GM19397 (cell line): ENCODE results near the gene HK2.

ENCODE experiments used
- ATAC-seq: cut with Tn5 transposase; IDR thresholded peaks from one replicate; pipeline ENCODE4 v1.9.1; 2021; ENCODE audit warnings: mild to moderate bottlenecking, moderate library complexity; ENCODE audit not compliant: unreplicated experiment

HK2 gene

DNA sequence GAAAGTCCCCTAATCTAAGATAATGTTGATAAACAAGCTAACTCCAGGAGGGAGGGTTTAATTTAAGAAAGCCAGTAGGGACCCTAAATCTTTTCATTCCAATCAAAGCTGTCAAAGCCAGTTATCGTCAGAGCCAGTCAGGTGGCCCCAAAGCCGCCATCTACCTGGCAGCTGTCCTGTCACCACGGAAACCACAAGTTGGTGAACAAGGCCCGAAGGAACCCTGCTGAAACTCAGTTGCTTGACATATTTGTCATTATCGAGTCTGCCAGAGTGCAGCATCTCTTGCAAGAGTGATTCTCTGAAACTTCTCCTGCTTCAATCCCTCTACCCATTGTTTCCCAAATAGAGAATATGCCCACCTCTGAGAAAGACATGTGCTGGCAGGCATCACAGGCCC is 93.7 kb downstream of the HK2 start:
- ATAC-seq, result no peak

DNA sequence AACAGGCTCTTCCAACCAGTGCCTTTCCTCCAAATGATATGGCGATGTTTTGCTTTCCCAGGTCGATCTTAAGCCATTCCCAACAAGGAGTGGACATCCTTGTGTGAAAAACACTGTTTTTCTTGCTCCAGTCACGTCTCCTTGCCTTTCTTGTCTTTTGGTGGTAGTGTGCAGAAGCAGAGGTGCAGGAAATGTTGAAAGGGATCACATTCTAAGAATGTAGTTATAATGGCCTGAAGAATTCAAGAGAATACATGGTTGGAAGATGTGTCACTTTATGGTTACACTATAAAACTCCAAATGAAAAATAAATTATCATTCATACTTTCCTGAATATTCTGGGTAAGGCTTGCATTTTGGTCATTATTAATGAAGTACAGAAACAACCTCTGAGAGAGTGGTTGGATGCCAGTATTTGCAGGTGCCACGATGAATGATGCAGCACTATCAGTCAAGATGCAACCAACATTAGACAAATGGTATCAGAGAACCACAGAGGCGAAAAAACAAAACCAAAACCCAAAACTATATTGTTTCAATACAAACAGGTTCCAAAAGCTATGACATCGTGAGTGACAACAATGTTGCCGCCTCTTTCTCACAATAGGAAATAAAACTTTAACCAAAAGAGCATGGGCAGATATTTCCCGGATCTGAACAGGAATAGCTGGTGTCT is 97.0 kb downstream of the HK2 start:
- ATAC-seq, result no peak

DNA sequence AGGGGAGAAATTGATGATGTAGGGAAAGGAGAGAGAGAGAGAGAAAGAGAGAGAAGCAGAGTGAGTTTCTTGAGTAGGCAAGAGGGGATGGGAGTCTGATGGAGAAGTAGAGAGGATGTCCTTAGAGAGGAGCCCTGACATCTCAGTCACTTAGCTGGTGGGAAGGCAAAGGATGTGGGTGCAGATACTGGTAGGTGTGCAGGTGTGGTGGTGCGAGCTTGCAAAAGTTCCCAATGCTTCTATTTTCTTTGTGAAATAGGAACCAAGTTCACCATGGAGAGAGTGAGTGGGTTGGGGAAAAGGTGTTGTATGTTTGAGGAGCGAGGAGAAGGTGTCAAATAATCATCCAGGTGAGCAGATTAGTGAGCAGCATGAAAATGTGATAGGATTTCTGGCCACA is 98.0 kb downstream of the HK2 start:
- ATAC-seq, result no peak

DNA sequence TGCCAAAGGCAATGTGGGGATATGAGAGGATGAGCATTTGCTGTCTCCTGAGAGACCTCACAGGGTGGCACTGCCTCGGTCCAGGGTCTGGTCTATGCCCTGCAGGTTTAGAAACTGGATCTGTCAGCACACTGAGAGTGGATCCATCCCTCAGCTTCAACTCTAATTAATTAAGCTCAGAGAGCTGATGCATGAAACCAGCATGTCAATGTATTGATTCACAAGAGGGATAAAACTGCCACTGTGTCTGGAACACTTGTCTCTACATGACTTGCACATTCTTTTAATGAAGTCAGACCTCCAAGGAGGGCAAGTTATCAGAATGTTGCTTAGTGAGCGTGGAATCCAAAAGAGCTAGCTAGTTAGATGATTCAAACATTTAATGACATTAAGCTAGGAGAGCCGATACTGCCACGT is 102.1 kb downstream of the HK2 start:
- ATAC-seq, result no peak

DNA sequence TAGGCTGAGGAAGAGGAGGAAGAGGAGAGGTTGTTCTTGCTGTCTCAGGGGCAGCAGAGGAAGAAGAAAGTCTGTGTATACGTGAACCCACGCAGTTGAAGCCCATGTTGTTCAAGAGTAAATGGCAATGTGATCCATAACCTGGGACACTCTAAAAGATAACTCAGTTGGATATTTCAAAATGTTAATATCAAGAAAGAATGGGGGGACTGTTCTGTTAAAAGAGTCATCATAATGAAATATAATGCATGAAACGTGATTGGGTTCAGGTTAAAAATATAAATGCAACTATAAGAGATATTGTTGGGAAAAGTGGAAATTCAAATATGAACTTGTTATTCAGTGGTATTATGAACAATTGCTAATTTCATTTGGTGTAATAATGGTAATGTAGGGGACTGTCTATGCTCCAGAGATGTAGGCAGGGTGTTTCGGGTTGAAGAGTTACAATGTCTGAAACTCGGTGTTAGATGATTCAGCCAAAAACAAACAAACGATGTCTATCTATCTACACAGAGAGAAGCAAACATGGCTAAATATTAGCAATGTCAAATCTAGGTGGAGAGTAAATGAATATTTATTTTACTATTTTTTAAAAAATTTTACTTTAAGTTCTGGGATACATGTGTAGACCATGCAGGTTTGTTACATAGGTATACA is 103.4 kb downstream of the HK2 start:
- ATAC-seq, result no peak

DNA sequence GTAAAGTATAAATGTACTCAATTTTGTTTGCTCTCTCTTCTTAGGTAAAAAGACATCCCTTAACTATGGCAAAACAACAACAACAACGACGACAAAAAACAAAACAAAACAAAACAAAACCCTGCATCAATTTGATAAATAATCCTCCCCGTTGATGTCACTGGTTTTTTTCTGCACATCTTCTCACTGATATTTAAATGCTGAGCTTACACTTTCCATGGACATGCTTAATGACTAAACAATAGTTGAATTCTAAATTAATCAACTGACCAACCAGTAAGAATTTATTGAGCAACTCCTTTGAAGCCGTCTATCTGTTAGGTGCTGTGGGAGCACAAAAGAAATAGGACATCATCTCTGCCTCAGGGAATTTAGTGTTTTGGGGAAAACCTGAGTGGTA is 104.3 kb downstream of the HK2 start:
- ATAC-seq, result no peak

DNA sequence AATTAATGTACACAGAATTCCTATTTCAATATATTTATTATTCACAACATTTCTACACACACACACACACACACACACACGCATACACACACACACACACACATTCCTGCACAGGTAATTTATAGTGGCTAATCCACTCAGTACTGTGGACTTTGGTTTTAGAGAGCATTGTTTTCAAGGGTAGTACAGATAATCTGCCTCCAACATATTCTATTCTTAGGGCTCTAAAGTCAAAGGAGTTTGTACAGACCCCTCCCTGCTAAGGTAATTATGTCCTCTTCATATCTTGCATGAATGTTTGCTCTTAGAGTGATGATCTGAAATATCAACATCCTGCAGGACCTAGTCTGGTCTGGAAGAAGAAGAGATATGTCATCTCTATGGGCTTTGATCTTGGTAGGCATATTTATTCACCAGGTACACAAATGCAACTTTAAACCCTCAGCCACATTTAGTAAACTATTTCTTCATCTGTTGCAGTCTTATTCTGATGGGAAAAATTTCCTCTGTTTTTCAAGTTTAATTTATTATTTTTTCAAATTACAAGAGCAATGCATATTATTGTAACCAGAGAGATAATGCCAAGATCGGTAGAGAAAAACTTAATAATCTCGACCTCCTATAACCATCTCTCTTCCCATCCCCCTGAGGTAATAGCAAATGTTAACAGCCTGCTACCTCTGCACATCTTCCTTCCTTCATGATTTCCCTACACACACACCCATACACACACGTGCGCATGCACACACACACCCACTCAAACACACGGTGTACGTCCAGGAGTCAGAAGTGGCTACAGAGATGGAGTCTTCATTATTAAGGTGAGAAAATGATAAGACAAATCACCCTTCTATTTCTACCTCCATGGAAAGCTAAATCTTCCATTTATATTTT is 106.2 kb downstream of the HK2 start:
- no peak for ATAC-seq

DNA sequence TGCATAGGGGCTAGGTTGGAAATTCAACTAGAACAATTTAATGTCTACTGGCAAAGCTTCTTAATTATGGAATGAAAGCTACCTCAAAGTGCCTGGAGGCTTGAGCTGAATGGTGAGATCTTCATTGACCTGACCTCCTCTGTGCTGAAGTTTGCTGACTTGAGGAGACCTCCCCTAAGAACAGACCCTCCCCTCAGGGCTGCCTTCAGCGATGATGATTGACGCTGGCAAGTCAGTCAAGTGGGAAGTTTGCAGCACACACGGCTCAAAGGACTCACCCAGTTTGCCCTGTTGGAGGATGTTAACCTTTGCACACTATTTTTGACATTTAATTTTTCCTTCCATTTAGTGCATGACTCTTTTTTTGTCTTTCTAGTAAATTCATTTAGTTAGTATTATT is 107.4 kb downstream of the HK2 start:
- ATAC-seq, result no peak

DNA sequence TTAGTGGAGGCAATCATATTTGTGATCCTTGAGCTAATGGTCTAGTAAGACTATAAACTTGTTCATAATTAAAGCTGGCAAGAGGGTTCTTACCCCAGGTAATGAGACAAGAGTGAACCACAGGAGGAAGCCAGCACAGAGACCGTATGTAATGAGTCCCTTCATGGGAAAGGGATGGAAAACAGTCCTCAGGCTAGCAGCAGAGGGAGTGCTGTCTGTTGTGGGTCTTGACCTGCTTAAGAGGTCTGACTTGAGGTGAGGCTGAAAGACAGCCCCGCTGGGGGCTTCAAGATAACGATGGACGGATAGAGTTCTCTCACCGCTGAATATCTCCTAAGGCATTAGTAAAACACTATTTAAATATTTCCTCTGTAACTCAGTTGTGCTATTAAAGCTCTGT is 108.3 kb downstream of the HK2 start:
- no peak for ATAC-seq
